Urinary bladder (tissue), 4 donors: ENCODE data around the gene FOXN3. TPM values are rescaled to one million over a fixed set of nuclear protein-coding genes. Genes with fewer than 3 reads are reported as not detected.
"Not testable (repeated sequence)": the region's sequence is repeated elsewhere in the genome, so short reads cannot be mapped to it uniquely, and the experiment has no call there.

Source experiments
- DNase-seq: peaks from one replicate; pipeline ENCODE4 v3.0.0-alpha.2; 2015; ENCODE audit errors: extremely low spot score
- H3K27ac ChIP-seq: one replicate; pipeline ENCODE4 v1.5.1; 2013; ENCODE audit warnings: low read depth, mild to moderate bottlenecking, moderate library complexity
- H3K36me3 ChIP-seq: one replicate; pipeline ENCODE4 v1.6.1; 2013; ENCODE audit warnings: mild to moderate bottlenecking, moderate library complexity; ENCODE audit not compliant: insufficient read depth
- H3K4me1 ChIP-seq: one replicate; pipeline ENCODE4 v1.6.1; 2013; ENCODE audit warnings: mild to moderate bottlenecking, moderate library complexity; ENCODE audit not compliant: insufficient read depth
- H3K4me3 ChIP-seq: one replicate; pipeline ENCODE4 v1.5.1; 2013; ENCODE audit warnings: low read depth, low read length
- WGBS: extraction: QIAGEN DNeasy Blood & Tissue Kit; methylation state at CpG from one replicate; pipeline ENCODE4 v1.1.7; 2013; 5-methylcytosine and 5-hydroxymethylcytosine counted together
- polyA plus RNA-seq: library from polyadenylated mRNA; stranded (reverse); fragments of 200-250 nt; gene quantifications from one replicate; pipeline ENCODE4 v1.2.3, GENCODE V29; 2013
- total RNA-seq: library from RNA; depleted of rRNA; stranded (reverse); fragments of >200 nt; gene quantifications from one replicate; pipeline ENCODE4 v1.2.3, GENCODE V29; 2014
- donor health status: healthy with polysubstance abuse.
- donor health status: healthy.

Gene FOXN3
- total and polyA plus RNA-seq, 2 donors = 38.5 to 64.7 TPM

GRCh38 chr14:89125216-89125615 is 291.8 kb downstream of the FOXN3 start:
- Histone ChIP-seq H3K4me1 (no peaks in the 10 kb centered on the region), H3K36me3 (no peaks in the 10 kb centered on the region), H3K27ac (no peak overlapping the region), H3K4me3 (no peak overlapping the region)
- WGBS = 54% methylated on average over 4 of the region's 4 CpGs
- DNase-seq = no peak

- H3K4me3 ChIP-seq = no peak overlapping the region
- 59% methylated on average over 1 of the region's 1 CpG for WGBS
- DNase-seq = no peak
- H3K4me1 ChIP-seq = no peaks in the 10 kb centered on the region
- no peak overlapping the region for H3K27ac ChIP-seq
- H3K36me3 ChIP-seq = no peaks in the 10 kb centered on the region
Observed at GRCh38 chr14:89123851-89124250, 293.2 kb downstream of the FOXN3 start.

GRCh38 chr14:89123215-89123614 is 293.8 kb downstream of the FOXN3 start:
- no peak overlapping the region for H3K4me3 ChIP-seq
- H3K4me1 ChIP-seq = no peaks in the 10 kb centered on the region
- H3K36me3 ChIP-seq = no peaks in the 10 kb centered on the region
- WGBS = 92% methylated on average over 10 of the region's 10 CpGs
- H3K27ac ChIP-seq = no peak overlapping the region
- no peak for DNase-seq

GRCh38 chr14:89121968-89122620 is 294.9 kb downstream of the FOXN3 start:
- no peaks in the 10 kb centered on the region for H3K36me3 ChIP-seq
- H3K4me1 ChIP-seq = no peaks in the 10 kb centered on the region
- no peak overlapping the region for H3K4me3 ChIP-seq
- DNase-seq = no peak
- H3K27ac ChIP-seq = no peak overlapping the region
- 22% methylated on average over 4 of the region's 4 CpGs for WGBS

DNA sequence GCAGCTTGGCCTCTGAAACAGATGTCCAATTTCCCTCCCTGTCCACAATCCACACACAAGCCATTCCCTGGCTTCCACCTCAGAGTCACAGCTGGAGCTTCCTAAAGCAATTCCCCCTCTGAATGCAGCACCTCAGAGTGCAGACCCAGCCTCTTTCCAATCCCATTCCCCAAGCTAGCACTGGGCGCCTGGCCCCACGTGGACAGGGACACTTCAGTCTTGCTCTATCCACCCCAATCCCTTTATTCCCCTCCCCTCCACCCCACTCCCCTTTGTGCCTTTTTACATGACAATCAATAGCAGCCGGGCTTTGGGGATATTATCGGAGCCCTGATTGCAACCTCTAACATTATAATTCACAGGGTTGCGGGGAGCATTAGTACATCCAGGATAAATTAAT is 300.0 kb downstream of the FOXN3 start:
- Histone ChIP-seq H3K27ac (no peak overlapping the region), H3K4me1 (no peaks in the 10 kb centered on the region), H3K36me3 (no peaks in the 10 kb centered on the region), H3K4me3 (no peak overlapping the region)
- no peak for DNase-seq
- WGBS = 67% methylated on average over 5 of the region's 5 CpGs

GRCh38 chr14:89114109-89114508 is 302.9 kb downstream of the FOXN3 start:
- Histone ChIP-seq H3K36me3 (no peaks in the 10 kb centered on the region), H3K4me3 (no peak overlapping the region), H3K27ac (no peak overlapping the region), H3K4me1 (no peaks in the 10 kb centered on the region)
- no peak for DNase-seq

- no peak for DNase-seq
Observed at GRCh38 chr14:89112720-89113119, 304.3 kb downstream of the FOXN3 start.

GRCh38 chr14:89111766-89112543 is 305.1 kb downstream of the FOXN3 start:
- H3K4me3 ChIP-seq, H3K36me3 ChIP-seq, H3K27ac ChIP-seq, H3K4me1 ChIP-seq, DNase-seq: not testable (repeated sequence)
- 79% methylated on average over 25 of the region's 25 CpGs for WGBS

More at GRCh38 chr14:89112720-89113119, 304.3 kb downstream of the FOXN3 start:
- 94% methylated on average over 18 of the region's 18 CpGs for WGBS
- Histone ChIP-seq H3K4me1 (no peaks in the 10 kb centered on the region), H3K36me3 (no peaks in the 10 kb centered on the region), H3K4me3 (no peak overlapping the region), H3K27ac (no peak overlapping the region)

DNA sequence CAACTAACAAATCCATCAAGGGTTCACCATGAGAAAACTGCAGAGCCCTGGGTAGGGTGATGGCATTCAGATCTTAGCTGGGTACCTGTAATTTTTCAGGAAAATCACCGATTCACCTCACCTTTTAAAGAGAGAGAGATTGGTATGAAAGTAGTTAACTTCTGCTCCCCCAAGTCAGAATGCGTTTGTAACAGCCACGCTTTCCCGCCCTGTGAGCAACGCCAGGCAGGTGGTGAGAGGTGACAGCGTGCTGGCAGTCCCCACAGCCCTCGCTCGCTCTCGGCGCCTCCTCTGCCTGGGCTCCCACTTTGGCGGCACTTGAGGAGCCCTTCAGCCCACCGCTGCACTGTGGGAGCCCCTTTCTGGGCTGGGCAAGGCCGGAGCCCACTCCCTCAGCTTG is 305.8 kb downstream of the FOXN3 start:
- WGBS = 96% methylated on average over 13 of the region's 13 CpGs
- not testable (repeated sequence) for H3K27ac ChIP-seq, H3K4me3 ChIP-seq

DNA sequence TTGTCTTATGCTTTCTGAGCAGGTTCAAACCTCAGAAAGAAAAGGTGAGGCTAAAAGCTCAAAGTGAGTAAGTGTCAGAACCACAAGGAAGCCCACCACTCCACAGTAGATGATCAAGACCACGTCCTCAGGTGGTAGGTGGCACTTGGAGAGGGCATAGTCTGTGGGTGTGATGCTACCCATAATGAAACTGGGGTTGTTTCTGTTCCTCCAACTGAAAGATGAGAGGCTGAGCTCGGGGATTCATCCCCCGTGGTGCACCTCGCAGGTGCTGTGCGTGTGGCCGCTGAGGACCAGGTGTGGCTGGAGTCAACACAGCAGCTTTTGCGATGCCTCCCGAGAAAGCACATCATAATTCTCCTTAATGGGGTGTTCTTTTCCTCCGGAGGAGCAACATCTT is 306.9 kb downstream of the FOXN3 start:
- Histone ChIP-seq H3K4me3 (no peak overlapping the region), H3K27ac (no peak overlapping the region), H3K36me3 (no peaks in the 10 kb centered on the region), H3K4me1 (no peaks in the 10 kb centered on the region)
- WGBS = 90% methylated on average over 9 of the region's 9 CpGs
- no peak for DNase-seq

More for the DNA sequence above, 305.8 kb downstream of the FOXN3 start:
- not testable (repeated sequence) for DNase-seq, H3K36me3 ChIP-seq, H3K4me1 ChIP-seq

GRCh38 chr14:89108608-89109007 is 308.4 kb downstream of the FOXN3 start:
- no peak overlapping the region for H3K4me3 ChIP-seq
- WGBS = 84% methylated on average over 4 of the region's 4 CpGs
- no peaks in the 10 kb centered on the region for H3K4me1 ChIP-seq
- no peak for DNase-seq
- no peak overlapping the region for H3K27ac ChIP-seq
- H3K36me3 ChIP-seq = no peaks in the 10 kb centered on the region

- DNase-seq = no peak
- Histone ChIP-seq H3K27ac (no peak overlapping the region), H3K4me1 (no peaks in the 10 kb centered on the region), H3K4me3 (no peak overlapping the region), H3K36me3 (no peaks in the 10 kb centered on the region)
- WGBS = 72% methylated on average over 5 of the region's 5 CpGs
Observed at GRCh38 chr14:89107626-89108025, 309.4 kb downstream of the FOXN3 start.
